H1 (cell line): ENCODE measurements around the gene TNFRSF8. TPM values are rescaled to one million over a fixed set of nuclear protein-coding genes. Genes with fewer than 3 reads are reported as not detected.

Experiments
- CTCF ChIA-PET: fragments of 300-600 bp; sonication (Branson Sonifier 250); formaldehyde crosslinking; loops from one replicate; lab custom pipeline; 2021; ENCODE audit not compliant: partially characterized antibody; lab: Charles Lee
- POLR2A ChIA-PET: fragments of 300-600 bp; sonication (Branson Sonifier 250); formaldehyde crosslinking; loops from one replicate; lab custom pipeline; 2021; ENCODE audit warnings: inconsistent platforms; ENCODE audit not compliant: partially characterized antibody; lab: Charles Lee
- DNase-seq, 2 experiments: peaks; one replicate each; pipeline versions ENCODE4 v3.0.0 to v3.0.0-alpha.2; 2010 to 2022; ENCODE audit warnings: low spot score in 2 of 2, low read depth in 1 of 2, mixed read lengths in 1 of 2
- FAIRE-seq: peaks from 2 replicates; lab custom pipeline; 2011; peaks lifted over from hg19 to GRCh38; lab: Jason Lieb, UNC
- H2AFZ ChIP-seq: 2 replicates; pipeline ENCODE4 v1.8.1; 2012; ENCODE audit warnings: low read length, inconsistent platforms
- H2AK5ac ChIP-seq: 2 replicates; pipeline ENCODE4 v1.6.1; 2013; ENCODE audit warnings: low read depth, low read length
- H2BK120ac ChIP-seq: replicated peaks from 2 replicates; pipeline ENCODE3; 2013; ENCODE audit warnings: low read depth, low read length, inconsistent platforms
- H2BK12ac ChIP-seq: 2 replicates; pipeline ENCODE4 v1.6.1; 2013; ENCODE audit warnings: low read depth, low read length
- H2BK15ac ChIP-seq: 2 replicates; pipeline ENCODE4 v1.6.1; 2013; ENCODE audit warnings: low read length
- H2BK20ac ChIP-seq: 2 replicates; pipeline ENCODE4 v1.6.1; 2013; ENCODE audit warnings: low read length
- H2BK5ac ChIP-seq: 2 replicates; pipeline ENCODE4 v1.6.1; 2013; ENCODE audit warnings: low read depth, low read length
- H3K14ac ChIP-seq: 2 replicates; pipeline ENCODE4 v1.6.1; 2013; ENCODE audit warnings: inconsistent platforms; ENCODE audit not compliant: insufficient read length
- H3K18ac ChIP-seq: 2 replicates; pipeline ENCODE4 v1.6.1; 2013; ENCODE audit warnings: low read length; ENCODE audit errors: extremely low read depth
- H3K23ac ChIP-seq: 2 replicates; pipeline ENCODE4 v1.6.1; 2013; ENCODE audit warnings: inconsistent platforms; ENCODE audit not compliant: insufficient read length
- H3K23me2 ChIP-seq: 2 replicates; pipeline ENCODE4 v1.6.1; 2013; ENCODE audit warnings: low read depth, low read length
- H3K27ac ChIP-seq: 2 replicates; pipeline ENCODE4 v1.6.1; 2011; ENCODE audit warnings: low read depth, low read length, inconsistent platforms
- H3K27me3 ChIP-seq, 4 experiments: replicated peaks in 1 of 4; 1 replicate in 1 of 4; 2 replicates in 3 of 4; pipeline versions ENCODE4 v1.6.1 to v1.8.1; 2011 to 2013; ENCODE audit warnings: low read length in 3 of 4, mild to moderate bottlenecking in 3 of 4, inconsistent platforms in 2 of 4, mixed read lengths in 2 of 4, moderate library complexity in 1 of 4; ENCODE audit not compliant: control insufficient read depth in 3 of 4, insufficient read depth in 3 of 4; ENCODE audit errors: extremely low read depth in 1 of 4
- H3K36me3 ChIP-seq, 4 experiments: 2 replicates each; pipeline versions ENCODE4 v1.6.1 to v1.8.1; 2011 to 2013; ENCODE audit warnings: mild to moderate bottlenecking in 4 of 4, low read length in 3 of 4, moderate library complexity in 2 of 4, control low read depth in 1 of 4, inconsistent platforms in 1 of 4; ENCODE audit not compliant: insufficient read depth in 4 of 4, control insufficient read depth in 2 of 4
- H3K4ac ChIP-seq: replicated peaks from 2 replicates; pipeline ENCODE3; 2013; ENCODE audit warnings: low read length, low read depth, mixed read lengths, inconsistent platforms; ENCODE audit not compliant: insufficient read length
- H3K4me1 ChIP-seq, 4 experiments: replicated peaks in 1 of 4; 1 replicate in 1 of 4; 2 replicates in 3 of 4; pipeline versions ENCODE4 v1.6.1 to v1.8.1; 2011 to 2013; ENCODE audit warnings: low read length in 3 of 4, inconsistent platforms in 2 of 4, mixed read lengths in 1 of 4; ENCODE audit not compliant: insufficient read depth in 4 of 4, control insufficient read depth in 3 of 4
- H3K4me2 ChIP-seq, 2 experiments: 2 replicates each; pipeline versions ENCODE4 v1.6.1 to v1.8.1; 2011 to 2013; ENCODE audit warnings: low read depth in 2 of 2, low read length in 2 of 2, control low read depth in 1 of 2, inconsistent platforms in 1 of 2, mild to moderate bottlenecking in 1 of 2; ENCODE audit not compliant: insufficient read depth in 1 of 2
- H3K4me3 ChIP-seq, 4 experiments: fragments of 200-600, 300-600 bp in 1 of 4; sonication (generic), shearing (Covaris generic), sonication (Bioruptor Twin) in 1 of 4; 2 replicates each; pipeline versions ENCODE4 v1.5.1 to v1.8.1; 2011 to 2016; ENCODE audit warnings: low read length in 4 of 4, low read depth in 3 of 4, control low read depth in 2 of 4, inconsistent platforms in 2 of 4, mild to moderate bottlenecking in 2 of 4, mixed read lengths in 1 of 4, moderate library complexity in 1 of 4; ENCODE audit not compliant: insufficient read depth in 2 of 4; ENCODE audit errors: extremely low read depth in 1 of 4
- H3K56ac ChIP-seq: replicated peaks from 2 replicates; pipeline ENCODE3; 2013; ENCODE audit warnings: low read depth, mild to moderate bottlenecking, mixed read lengths, low read length, inconsistent platforms; ENCODE audit not compliant: insufficient read length
- H3K79me1 ChIP-seq: 2 replicates; pipeline ENCODE4 v1.6.1; 2013; ENCODE audit warnings: low read depth, low read length, control low read depth
- H3K79me2 ChIP-seq, 2 experiments: 2 replicates each; pipeline versions ENCODE4 v1.6.1 to v1.8.1; 2012 to 2013; ENCODE audit warnings: low read length in 2 of 2, mild to moderate bottlenecking in 2 of 2, inconsistent platforms in 1 of 2; ENCODE audit not compliant: insufficient read depth in 2 of 2, control insufficient read depth in 1 of 2
- H3K9ac ChIP-seq, 4 experiments: replicated peaks in 1 of 4; 1 replicate in 1 of 4; 2 replicates in 3 of 4; pipeline versions ENCODE4 v1.6.1 to v1.8.1; 2011 to 2013; ENCODE audit warnings: low read depth in 3 of 4, low read length in 3 of 4, control low read depth in 2 of 4, mild to moderate bottlenecking in 2 of 4, moderate library complexity in 2 of 4, inconsistent platforms in 1 of 4; ENCODE audit errors: extremely low read depth in 1 of 4
- H3K9me3 ChIP-seq, 2 experiments: 2 replicates each; pipeline versions ENCODE4 v1.6.1 to v1.8.1; 2012 to 2013; ENCODE audit warnings: mild to moderate bottlenecking in 2 of 2, moderate library complexity in 2 of 2, control low read depth in 1 of 2, inconsistent platforms in 1 of 2, low read depth in 1 of 2, low read length in 1 of 2, mixed read lengths in 1 of 2; ENCODE audit not compliant: insufficient read depth in 2 of 2
- H4K20me1 ChIP-seq, 2 experiments: replicated peaks in 1 of 2; 2 replicates each; pipeline versions ENCODE3 to v1.8.1; 2011 to 2013; ENCODE audit warnings: inconsistent platforms in 2 of 2, low read length in 2 of 2, mild to moderate bottlenecking in 1 of 2; ENCODE audit not compliant: insufficient read depth in 2 of 2, control insufficient read depth in 1 of 2
- H4K5ac ChIP-seq: 2 replicates; pipeline ENCODE4 v1.6.1; 2013; ENCODE audit warnings: low read length, low read depth, mixed read lengths, inconsistent platforms; ENCODE audit not compliant: insufficient read length
- H4K8ac ChIP-seq: 2 replicates; pipeline ENCODE4 v1.8.0; 2013; ENCODE audit warnings: mild to moderate bottlenecking, moderate library complexity, low read length, inconsistent platforms; ENCODE audit not compliant: insufficient read depth; ENCODE audit errors: extremely low read depth
- H4K91ac ChIP-seq: replicated peaks from 2 replicates; pipeline ENCODE3; 2013; ENCODE audit warnings: low read length, mixed read lengths, inconsistent platforms; ENCODE audit not compliant: insufficient read length
- ATF3 ChIP-seq: IDR thresholded peaks from 2 replicates; pipeline ENCODE4 v1.6.1; 2011; ENCODE audit warnings: low read depth, mild to moderate bottlenecking, low read length; ENCODE audit not compliant: insufficient read depth
- BACH1 ChIP-seq: IDR thresholded peaks from 2 replicates; pipeline ENCODE4 v1.6.1; 2012; ENCODE audit warnings: low read length, improper control_type of control experiment
- BRCA1 ChIP-seq: IDR thresholded peaks from 2 replicates; pipeline ENCODE4 v1.6.1; 2012; ENCODE audit warnings: low read depth, low read length, improper control_type of control experiment
- CEBPB ChIP-seq: IDR thresholded peaks from 2 replicates; pipeline ENCODE4 v1.6.1; 2012; ENCODE audit warnings: low read depth, low read length
- EP300 ChIP-seq, 2 experiments: IDR thresholded peaks; 1 replicate in 1 of 2; 2 replicates in 1 of 2; pipeline ENCODE4 v1.6.1; 2011 to 2012; ENCODE audit warnings: low read depth in 2 of 2, low read length in 2 of 2, mild to moderate bottlenecking in 2 of 2, borderline replicate concordance in 1 of 2, inconsistent platforms in 1 of 2, moderate library complexity in 1 of 2
- HDAC2 ChIP-seq, 2 experiments: fragments of 300-600 bp in 1 of 2; sonication (generic) in 1 of 2; IDR thresholded peaks; 2 replicates each; pipeline ENCODE4 v1.6.1; 2011 to 2012; ENCODE audit warnings: low read depth in 2 of 2, low read length in 2 of 2, mild to moderate bottlenecking in 2 of 2, moderate library complexity in 2 of 2, borderline replicate concordance in 1 of 2, inconsistent platforms in 1 of 2
- KDM5A ChIP-seq: fragments of 200-600 bp; IDR thresholded peaks from 2 replicates; pipeline ENCODE4 v1.7.1; 2012; ENCODE audit warnings: mild to moderate bottlenecking, low read length, inconsistent platforms, mixed read lengths
- NANOG ChIP-seq: IDR thresholded peaks from 2 replicates; pipeline ENCODE4 v1.6.1; 2011; ENCODE audit warnings: low read length, low read depth, mild to moderate bottlenecking, inconsistent platforms; ENCODE audit not compliant: insufficient read depth, poor library complexity, severe bottlenecking
- RAD21 ChIP-seq, 2 experiments: IDR thresholded peaks in 1 of 2; conservative IDR thresholded peaks in 1 of 2; 2 replicates each; pipeline ENCODE4 v1.6.1; 2011; ENCODE audit warnings: low read depth in 2 of 2, low read length in 2 of 2, improper control_type of control experiment in 1 of 2, inconsistent platforms in 1 of 2, mild to moderate bottlenecking in 1 of 2, moderate library complexity in 1 of 2
- SP1 ChIP-seq: IDR thresholded peaks from 2 replicates; pipeline ENCODE4 v1.6.1; 2011; ENCODE audit warnings: low read depth, low read length
- SP2 ChIP-seq: IDR thresholded peaks from 2 replicates; pipeline ENCODE4 v1.6.1; 2012; ENCODE audit warnings: mild to moderate bottlenecking, low read length, inconsistent platforms
- TBP ChIP-seq: IDR thresholded peaks from 2 replicates; pipeline ENCODE4 v1.6.1; 2011; ENCODE audit warnings: low read depth, low read length, improper control_type of control experiment
- TEAD4 ChIP-seq: IDR thresholded peaks from 2 replicates; pipeline ENCODE4 v1.6.1; 2012; ENCODE audit warnings: low read depth, low read length, inconsistent platforms, mixed read lengths
- WGBS, 2 experiments: shearing (Covaris generic) in 1 of 2; methylation state at CpG; one replicate each; pipeline versions ENCODE4 v1.1.6 to v1.1.7; 2013 to 2015; ENCODE audit warnings: low lambda C conversion rate in 2 of 2, mixed read lengths in 2 of 2, inconsistent platforms in 1 of 2, low coverage in 1 of 2, missing lambda C conversion rate in 1 of 2; ENCODE audit not compliant: insufficient replicate concordance in 2 of 2, insufficient coverage in 1 of 2, insufficient read length in 1 of 2; ENCODE audit errors: extremely low coverage in 1 of 2, missing lambda C conversion rate in 1 of 2; 5-methylcytosine and 5-hydroxymethylcytosine counted together
- polyA plus RNA-seq, 7 experiments: library from polyadenylated mRNA; depleted of rRNA in 3 of 7; stranded (reverse) in 5 of 7; unstranded in 2 of 7; fragments of >200 nt in 5 of 7; fragments of 200-250 nt in 2 of 7; gene quantifications; 1 replicate in 5 of 7; 2 replicates in 1 of 7; 4 replicates in 1 of 7; pipeline versions ENCODE4 v1.2.1 to v1.2.3, GENCODE V29; 2011 to 2013; ENCODE audit warnings: missing spikeins in 2 of 7, mixed read lengths in 2 of 7
- total RNA-seq: library from RNA; stranded (reverse); fragmentation: NEBNext Ultra II Directional; extraction: Animal tissue kit (Norgen Biotek cat#: 25700); gene quantifications from 2 replicates; pipeline ENCODE4 v1.2.1, GENCODE V29; 2021

The TNFRSF8 gene
- total and polyA plus RNA-seq, 2 of the 8 experiments (the other 6 are each of a cell fraction or from before 2014, with no cell fraction given): 23.2 to 32.7 TPM

- ChIA-PET POLR2A (interaction anchor here (0.8 to 0.9 kb wide), 2 partner anchors 8 to 114 kb away, joined by 3 read pairs; partner anchors contain the start of gene MFN2), CTCF (interaction anchor here (0.6 to 2.3 kb wide), 8 partner anchors 8 to 760 kb away, joined by 3 to 14 read pairs (median 3); no protein-coding TSS in a partner anchor)
- Histone ChIP-seq H3K9me3 (no peaks in the 10 kb centered on the region), H3K18ac (no peak overlapping the region), H4K8ac (no peak overlapping the region), H4K91ac (no peak overlapping the region), H2BK12ac (no peak overlapping the region), H3K36me3 (peaks cover 0 to 3% (median 0%) of the 10 kb centered on the region in 4 experiments; a peak in 1 of 8 replicates), H3K14ac (no peak overlapping the region), H3K27me3 (no peaks in the 10 kb centered on the region), H3K79me2 (no peaks in the 10 kb centered on the region; a peak in 1 of 4 replicates), H2AK5ac (no peak overlapping the region), H3K4ac (no peak overlapping the region), H3K79me1 (no peaks in the 10 kb centered on the region), H3K23me2 (peaks cover 9% of the 10 kb centered on the region; the same call in 1 of the 2 replicates), H2AFZ (no peak overlapping the region), H3K23ac (no peak overlapping the region), H2BK15ac (no peak overlapping the region), H3K56ac (no peak overlapping the region), H4K20me1 (peaks cover 4 to 9% of the 10 kb centered on the region in 2 experiments), H3K9ac (no peak overlapping the region), H2BK120ac (no peak overlapping the region), H2BK5ac (no peak overlapping the region), H3K27ac (no peak overlapping the region), H3K4me3 (no peak overlapping the region), H4K5ac (no peak overlapping the region), H2BK20ac (no peak overlapping the region), H3K4me2 (no peak overlapping the region), H3K4me1 (no peaks in the 10 kb centered on the region)
- FAIRE-seq (no peak), DNase-seq (no peak)
- WGBS, 2 experiments: 95% methylated on average over 3 of the region's 3 CpGs; no CpG with 5 or more reads in 1 of the 2 experiments
- TF ChIP-seq EP300 (IDR thresholded peaks at IDR 0.05; ENCODE audit: borderline replicate concordance in 1 of 2, low read depth in 2 of 2, low read length in 2 of 2) (no peak), TEAD4 (no peak), NANOG (no peak), CEBPB (no peak), TBP (no peak), SP1 (no peak), HDAC2 (IDR thresholded peaks at IDR 0.05; ENCODE audit: borderline replicate concordance in 1 of 2, low read depth in 2 of 2, low read length in 2 of 2) (no peak), SP2 (no peak), ATF3 (no peak), BACH1 (no peak), KDM5A (no peak), RAD21 (IDR thresholded peaks at IDR 0.05 in 1 of 2, conservative IDR thresholded peaks at IDR 0.05 in 1 of 2; ENCODE audit: low read depth in 2 of 2, low read length in 2 of 2) (no peak), BRCA1 (no peak)
These were observed 31.1 kb downstream of the TNFRSF8 start for GRCh38 chr1:12094180-12094579.
